Cerebellar cortex (tissue), 1 donor: ENCODE data around the gene SULT1B1.
"Not testable (repeated sequence)": the region's sequence is repeated elsewhere in the genome, so short reads cannot be mapped to it uniquely, and the experiment has no call there.

Experiments
- DNase-seq: peaks from one replicate; pipeline ENCODE4 v3.0.0-alpha.2; 2015; ENCODE audit warnings: low spot score

Gene SULT1B1

DNA sequence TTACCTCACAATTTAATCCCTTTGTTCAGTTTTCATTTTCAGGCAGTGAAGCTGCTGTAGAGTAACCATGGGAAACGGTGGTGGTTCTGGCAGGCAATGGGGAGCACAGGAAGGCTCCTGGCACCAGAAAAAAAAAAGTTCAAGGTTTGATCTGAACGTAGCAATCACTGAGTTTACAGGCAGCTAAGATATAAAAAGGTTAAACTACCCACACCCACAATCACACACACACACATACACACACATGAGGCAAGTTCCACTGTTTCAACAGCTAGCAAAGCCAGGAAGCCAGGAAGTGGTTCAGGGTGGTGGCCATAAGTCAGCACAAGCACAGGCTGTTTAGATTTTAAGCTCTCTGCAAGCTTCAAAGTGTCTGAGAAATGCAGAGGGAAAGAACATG lies at the start of gene SULT1B1:
Gene SULT1B1 (minus strand): TSS at position 166 of the 400 bp plus-strand sequence. CDS start 5,403 bp downstream, outside the sequence.
- DNase-seq, result no peak

DNA sequence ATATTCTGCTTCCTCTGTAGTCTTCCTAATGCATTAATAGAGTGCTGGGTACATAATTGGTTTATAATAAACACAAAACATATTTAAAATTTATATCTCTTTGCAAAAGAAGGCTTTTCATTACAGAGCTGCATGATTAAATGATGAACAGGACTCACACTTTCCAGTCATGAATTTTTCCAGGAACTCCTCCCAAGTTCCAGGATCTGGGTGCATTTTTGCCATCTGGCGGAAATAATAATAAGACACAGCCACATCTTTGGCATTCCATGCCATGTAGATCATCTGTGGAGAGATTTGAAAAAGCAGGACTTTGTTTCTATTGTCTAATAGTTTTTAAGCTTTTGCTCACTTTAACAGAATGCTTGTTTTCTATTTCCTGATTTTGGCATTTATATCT lies 40.2 kb upstream of the SULT1B1 start:
- no peak for DNase-seq

GRCh38 chr4:69799337-69799736 lies 38.9 kb upstream of the SULT1B1 start:
- DNase-seq, result no peak

DNA sequence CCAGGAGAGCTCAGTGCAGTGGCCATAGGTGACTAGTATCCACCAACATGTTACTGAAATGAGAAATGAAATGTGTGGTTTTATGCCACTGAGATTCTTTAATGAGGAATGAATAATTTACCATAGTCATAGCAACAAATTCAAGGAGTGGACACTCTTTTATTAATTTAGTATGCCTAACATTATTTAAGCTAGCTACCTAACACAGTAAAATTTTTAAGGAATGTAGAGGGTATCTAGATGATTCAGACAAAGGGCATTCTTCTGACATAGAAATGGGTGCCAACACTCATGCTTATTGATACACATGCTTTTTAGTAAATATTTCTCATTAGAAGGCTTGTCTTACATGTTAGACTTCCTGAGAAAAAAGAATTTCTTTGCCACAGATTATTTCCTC lies 33.3 kb upstream of the SULT1B1 start:
- no peak for DNase-seq

GRCh38 chr4:69787879-69788278 lies 27.5 kb upstream of the SULT1B1 start:
- DNase-seq, result no peak

DNA sequence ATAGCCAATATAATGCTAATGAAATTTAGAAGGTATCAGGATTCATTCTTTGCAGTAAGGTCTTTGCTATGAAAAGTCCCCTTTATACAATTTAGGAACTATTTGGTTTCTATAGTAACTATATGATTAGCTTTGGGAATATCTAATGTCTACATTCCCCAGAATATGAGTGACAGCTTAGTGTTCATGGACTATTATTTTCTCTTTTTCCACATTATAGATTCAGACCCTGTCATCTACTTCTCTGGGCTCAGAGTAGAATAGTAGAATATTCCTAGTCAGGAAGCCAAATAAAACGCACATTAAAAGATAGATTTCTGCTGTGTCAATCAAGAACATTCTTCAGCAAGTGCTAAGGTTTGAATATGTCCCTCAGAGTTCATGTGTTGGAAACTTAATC lies 26.1 kb upstream of the SULT1B1 start:
- DNase-seq, result no peak

DNA sequence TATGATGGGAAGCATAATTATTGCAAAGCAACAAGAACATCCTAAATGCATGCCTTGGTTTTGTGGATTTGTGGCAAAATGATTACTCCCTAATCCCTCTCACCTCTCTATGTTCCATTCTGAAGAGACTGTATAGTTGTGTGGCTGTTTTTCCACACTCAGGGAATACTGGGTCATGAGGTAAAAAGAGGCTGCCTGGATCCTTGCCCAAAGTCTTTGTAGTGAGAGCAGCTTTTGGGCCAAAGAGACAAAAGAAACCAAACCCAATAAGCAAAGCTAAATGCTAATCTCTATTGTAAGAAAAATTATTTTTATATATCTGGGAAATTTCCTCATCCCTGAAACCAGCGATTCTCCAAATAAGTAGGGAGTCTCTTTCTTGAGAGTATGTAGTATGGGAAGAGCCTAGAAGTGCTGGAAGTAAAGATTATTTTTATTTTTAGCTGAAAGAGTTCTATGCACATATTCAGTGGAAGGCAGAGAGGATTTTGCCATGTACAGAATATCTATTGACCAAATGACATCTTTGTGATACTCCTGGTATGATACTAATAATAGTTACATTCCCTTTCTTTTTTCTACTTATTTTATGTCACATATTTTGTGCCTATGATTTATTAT lies 24.9 kb upstream of the SULT1B1 start:
- DNase-seq, result no peak

DNA sequence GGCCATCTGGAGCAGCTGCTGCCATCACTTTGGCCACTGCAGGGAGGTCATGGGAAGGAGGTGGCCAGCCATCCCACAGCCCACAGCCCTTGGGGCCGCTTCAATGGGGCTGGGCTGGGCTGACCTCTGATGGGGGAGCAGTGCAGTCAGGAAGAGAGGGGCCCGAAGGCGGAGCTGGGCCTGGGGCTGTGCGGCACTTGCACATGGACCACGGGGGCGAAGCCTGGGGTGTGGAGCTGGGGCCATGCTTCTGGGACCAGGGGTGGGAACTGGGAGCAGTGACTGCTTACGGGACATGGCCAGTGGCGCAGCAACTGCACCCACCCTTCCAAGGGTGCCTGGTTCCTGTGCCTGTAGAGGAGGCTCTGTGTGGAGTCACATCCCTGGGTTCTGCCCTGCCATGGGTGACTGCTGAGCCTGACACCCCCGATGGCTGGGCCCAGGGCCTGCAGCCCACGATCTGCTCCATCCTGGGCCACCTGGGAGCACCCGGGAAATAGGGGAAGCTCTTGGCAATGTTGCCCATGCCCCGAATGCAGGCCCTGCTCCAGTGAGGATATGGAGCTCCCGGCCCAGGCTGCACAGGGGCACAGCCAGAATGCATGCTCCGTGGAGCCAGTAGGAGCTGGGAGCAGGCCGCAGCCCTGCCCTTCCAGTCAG lies 22.4 kb upstream of the SULT1B1 start:
- DNase-seq, result no peak

GRCh38 chr4:69781458-69782418 lies 21.3 kb upstream of the SULT1B1 start:
- DNase-seq, result no peak

- DNase-seq, result no peak
These were observed 19.7 kb upstream of the SULT1B1 start for GRCh38 chr4:69780141-69780540.

DNA sequence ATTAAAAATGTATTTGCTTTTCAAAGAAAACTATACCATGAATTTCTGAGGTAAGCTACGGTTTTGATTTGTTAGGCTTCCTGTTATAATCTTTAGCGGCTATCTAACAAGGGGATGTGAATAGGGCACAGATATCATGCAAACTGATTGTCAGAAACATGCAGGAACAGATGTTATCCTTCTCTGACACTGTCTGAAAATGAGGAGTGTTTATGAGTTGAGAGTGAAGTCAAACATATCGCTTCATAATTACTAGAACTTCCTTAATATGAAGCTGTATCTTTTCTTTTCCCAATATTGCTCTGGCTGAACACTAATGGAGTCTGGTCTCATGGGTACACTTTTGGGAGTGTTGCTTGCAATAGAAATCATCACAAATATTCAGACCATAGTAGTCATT lies 16.3 kb upstream of the SULT1B1 start:
- DNase-seq, result no peak

- no peak for DNase-seq
These were observed 15.0 kb upstream of the SULT1B1 start for GRCh38 chr4:69775321-69775867.

GRCh38 chr4:69773484-69773883 lies 13.1 kb upstream of the SULT1B1 start:
- no peak for DNase-seq

DNA sequence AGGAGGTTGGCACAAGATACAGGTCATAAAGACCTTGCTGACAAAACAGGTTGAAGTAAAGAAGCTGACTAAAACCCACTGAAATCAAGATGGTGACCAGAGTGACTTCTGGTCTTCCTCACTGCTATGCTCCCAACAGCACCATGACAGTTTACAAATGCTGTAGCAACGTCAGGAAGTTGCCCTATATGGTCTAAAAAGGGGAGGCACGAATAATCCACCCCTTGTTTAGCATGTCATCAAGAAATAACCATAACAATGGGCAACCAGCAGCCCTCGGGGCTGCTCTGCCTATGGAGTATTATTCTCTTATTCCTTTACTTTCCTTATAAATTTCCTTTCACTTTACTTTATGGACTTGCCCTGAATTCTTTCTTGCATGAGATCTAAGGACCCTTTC lies 8.1 kb upstream of the SULT1B1 start:
- not testable (repeated sequence) for DNase-seq

DNA sequence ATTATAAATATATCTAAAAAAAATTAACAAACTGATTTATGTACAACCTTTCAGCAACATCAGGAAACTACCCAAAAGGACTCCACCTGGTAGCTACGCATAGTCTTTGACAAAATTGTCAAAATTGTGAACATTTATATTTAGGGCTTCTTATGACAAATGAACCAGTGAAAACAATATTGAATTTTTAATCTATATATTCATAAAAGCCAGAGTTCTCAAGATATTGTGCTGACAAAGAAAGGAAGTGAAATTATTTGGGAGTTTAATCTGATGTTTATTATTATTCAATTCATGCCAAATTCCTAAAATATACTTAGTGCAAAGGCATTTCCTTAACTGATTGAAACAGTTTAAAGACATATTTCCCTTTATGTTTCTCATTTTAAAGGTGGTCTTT lies 5.3 kb upstream of the SULT1B1 start:
- no peak for DNase-seq

GRCh38 chr4:69764311-69764710 lies 3.9 kb upstream of the SULT1B1 start:
- no peak for DNase-seq

- no peak for DNase-seq
These were observed 2.8 kb upstream of the SULT1B1 start for GRCh38 chr4:69763233-69763632.

DNA sequence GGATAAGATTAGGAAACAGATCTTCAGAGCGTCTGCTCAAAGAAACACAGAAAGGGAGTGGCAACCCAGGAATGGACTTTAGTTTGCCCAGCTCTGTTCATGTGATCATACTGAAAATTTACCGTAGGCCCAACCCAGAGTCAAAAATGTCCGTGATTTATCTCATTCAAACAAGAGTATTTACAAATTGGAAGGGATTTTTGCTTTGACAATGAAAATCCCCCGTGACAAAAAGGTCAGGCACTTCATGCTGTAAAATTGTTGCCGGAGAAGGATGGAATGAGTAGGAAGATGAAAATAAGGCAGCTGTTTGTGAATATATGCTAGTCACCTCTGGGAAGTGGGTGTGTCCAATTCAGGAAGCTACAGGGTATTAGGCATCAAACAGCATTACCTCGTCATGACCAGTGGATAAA lies 1.2 kb downstream of the SULT1B1 start:
- DNase-seq, result no peak

- no peak for DNase-seq
These were observed 3.0 kb downstream of the SULT1B1 start for GRCh38 chr4:69757464-69757863.

DNA sequence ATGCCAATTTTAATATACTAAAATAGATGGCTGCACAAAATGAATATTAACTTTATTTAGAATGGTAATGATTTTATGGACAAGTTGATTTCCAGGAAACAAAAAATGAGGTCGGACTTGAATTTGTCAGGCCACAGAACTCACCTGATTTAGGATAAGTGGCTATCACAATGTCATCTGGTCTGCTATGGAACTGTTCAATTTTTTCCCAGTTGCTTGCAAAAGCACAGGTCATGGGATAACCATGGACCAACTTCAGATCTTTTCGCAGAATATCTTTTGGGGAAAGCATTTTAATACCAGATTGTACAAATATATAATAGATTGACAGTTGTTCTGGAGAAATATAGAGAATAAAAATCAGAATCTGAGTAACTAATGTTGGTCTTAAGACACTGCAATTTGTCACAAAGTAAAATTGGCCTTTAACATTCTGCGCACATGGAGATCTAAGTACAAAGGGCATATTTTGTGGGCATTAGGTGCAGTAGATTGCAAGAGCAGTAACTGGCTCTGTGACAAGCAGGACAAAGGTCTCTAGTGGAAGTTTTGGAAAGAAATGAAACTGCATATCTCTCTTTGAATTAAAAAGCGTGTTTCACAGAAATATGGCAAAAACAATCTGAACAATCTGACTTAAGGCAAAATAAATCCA lies 5.4 kb downstream of the SULT1B1 start:
- no peak for DNase-seq

GRCh38 chr4:69753686-69754085 lies 6.7 kb downstream of the SULT1B1 start:
- DNase-seq, result no peak

DNA sequence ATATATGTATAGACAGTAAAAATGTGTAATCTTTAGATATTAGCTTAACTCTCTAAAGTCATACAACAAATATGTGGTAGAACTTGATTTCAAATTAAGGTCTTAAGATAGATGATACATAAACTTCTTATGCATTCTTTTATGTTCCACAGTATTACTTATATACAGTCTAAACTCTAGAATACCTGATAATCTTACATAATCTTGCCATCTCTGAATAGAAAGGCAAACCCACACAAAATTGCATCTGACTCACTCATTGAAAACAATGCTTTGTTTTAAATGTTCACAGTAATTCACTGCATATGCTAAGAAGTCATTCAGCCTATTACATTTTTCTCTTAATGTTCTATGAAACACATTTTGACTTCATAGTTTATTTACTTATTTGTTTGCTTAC lies 10.1 kb downstream of the SULT1B1 start:
- DNase-seq, result no peak
